SK-N-SH (cell line): ENCODE measurements around the gene RPL19.

Experiments used
- MXI1 ChIP-seq: IDR thresholded peaks from 2 replicates; pipeline ENCODE4 v1.6.1; 2012; ENCODE audit warnings: mild to moderate bottlenecking, low read depth, low read length, improper control_type of control experiment
- POLR2AphosphoS5 ChIP-seq: IDR thresholded peaks from 2 replicates; pipeline ENCODE4 v1.6.1; 2012; ENCODE audit warnings: low read depth, low read length
- RFX5 ChIP-seq: IDR thresholded peaks from 2 replicates; pipeline ENCODE4 v1.6.1; 2012; ENCODE audit warnings: mild to moderate bottlenecking, improper control_type of control experiment, low read length
- TAF1 ChIP-seq: IDR thresholded peaks from 2 replicates; pipeline ENCODE4 v1.6.1; 2012; ENCODE audit warnings: low read depth, mild to moderate bottlenecking, low read length, moderate library complexity, borderline replicate concordance

DNA sequence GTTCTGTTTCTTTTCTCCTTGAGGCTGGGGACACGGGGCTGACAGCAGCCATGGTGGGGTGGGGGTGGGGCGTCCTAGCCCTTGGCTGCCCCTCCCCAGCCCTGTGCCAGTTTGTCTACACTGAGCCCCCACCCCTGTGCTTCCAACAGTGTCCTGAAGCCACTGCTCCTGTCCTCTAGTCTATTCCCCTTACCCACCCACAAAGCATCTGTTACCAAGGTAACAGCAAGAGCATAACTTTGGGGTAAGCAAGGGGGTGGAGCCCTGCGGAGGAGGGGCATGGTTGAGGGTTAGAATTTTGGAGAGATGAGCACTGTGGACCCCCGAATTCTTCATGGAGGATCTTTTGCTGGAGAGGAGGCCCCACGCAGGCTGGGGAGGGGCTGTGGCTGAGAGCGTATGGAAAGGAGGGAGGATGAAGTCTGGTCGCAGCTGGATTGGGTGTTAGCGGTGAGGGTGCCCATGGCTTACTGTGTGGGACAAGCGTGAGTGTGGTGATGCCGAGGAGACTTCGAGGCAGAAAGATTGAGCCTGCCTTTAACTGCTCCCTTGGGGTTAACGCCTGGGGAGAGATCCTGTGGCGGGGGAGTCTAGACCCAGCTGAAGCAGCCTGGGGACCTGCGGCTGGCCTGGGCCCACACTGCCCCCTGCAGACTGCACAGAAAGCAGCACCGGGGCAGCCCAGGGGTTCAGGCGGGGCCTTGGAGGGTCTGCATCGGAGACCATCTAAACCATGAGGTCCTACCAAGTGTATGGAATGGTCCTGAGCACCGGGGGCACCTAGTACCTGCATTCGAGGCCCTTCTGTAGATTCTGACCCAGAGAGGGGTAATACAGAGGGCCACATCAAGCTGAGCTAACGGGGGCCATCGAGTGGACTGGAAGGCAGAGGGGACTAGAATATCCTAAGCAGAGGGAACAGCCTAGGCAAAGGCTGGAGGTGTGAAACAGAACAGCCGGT lies 31.8 kb downstream of the RPL19 start:
- no peak for TF ChIP-seq TAF1
- no peak for TF ChIP-seq POLR2AphosphoS5
- TF ChIP-seq RFX5 = no peak
- no peak for TF ChIP-seq MXI1
